ENCODE results near the gene CDC5L.
A peak's percentile ranks its signal among the peaks of the same experiment; 100 is the strongest.

The CDC5L gene

GRCh38 chr6:44456070-44456965 lies 68.8 kb downstream of the CDC5L start:
- DNase-seq = no peak

- no peak for DNase-seq
These were observed 69.4 kb downstream of the CDC5L start for GRCh38 chr6:44456966-44457292.

GRCh38 chr6:44457596-44457995 lies 70.1 kb downstream of the CDC5L start:
- no peak for DNase-seq

- no peak for DNase-seq
These were observed 71.0 kb downstream of the CDC5L start for GRCh38 chr6:44458551-44458950.

- DNase-seq = no peak
These were observed 74.8 kb downstream of the CDC5L start for GRCh38 chr6:44462335-44462734.

- DNase-seq = no peak
These were observed 75.6 kb downstream of the CDC5L start for GRCh38 chr6:44462797-44463727.

GRCh38 chr6:44463728-44464450 lies 76.4 kb downstream of the CDC5L start:
- no peak for DNase-seq

- no peak for DNase-seq
These were observed 77.2 kb downstream of the CDC5L start for GRCh38 chr6:44464527-44465310.

- no peak for DNase-seq
These were observed 79.4 kb downstream of the CDC5L start for GRCh38 chr6:44466955-44467354.

GRCh38 chr6:44468835-44469234 lies 81.3 kb downstream of the CDC5L start:
- no peak for DNase-seq

GRCh38 chr6:44470115-44470464 lies 82.6 kb downstream of the CDC5L start:
- no peak for DNase-seq

- DNase-seq = no peak
These were observed 83.2 kb downstream of the CDC5L start for GRCh38 chr6:44470746-44471145.

GRCh38 chr6:44471271-44471981 lies 83.9 kb downstream of the CDC5L start:
- no peak for DNase-seq

- no peak for DNase-seq
These were observed 84.9 kb downstream of the CDC5L start for GRCh38 chr6:44472250-44472945.

GRCh38 chr6:44473393-44474189 lies 86.1 kb downstream of the CDC5L start:
- no peak for DNase-seq

GRCh38 chr6:44474190-44474631 lies 86.7 kb downstream of the CDC5L start:
- DNase-seq = no peak

GRCh38 chr6:44474643-44475042 lies 87.1 kb downstream of the CDC5L start:
- DNase-seq = no peak

GRCh38 chr6:44475417-44475778 lies 87.9 kb downstream of the CDC5L start:
- no peak for DNase-seq

- peak; percentile 30 for DNase-seq
These were observed 88.4 kb downstream of the CDC5L start for GRCh38 chr6:44475779-44476434.

GRCh38 chr6:44476849-44477248 lies 89.3 kb downstream of the CDC5L start:
- no peak for DNase-seq
